Measurements from ENCODE around the gene PDGFD.

Gene PDGFD

GRCh38 chr11:103883856-103884255, 280.1 kb downstream of the PDGFD start:
- DNase-seq (ENCODE audit: low read depth) = no peak

GRCh38 chr11:103883291-103883690, 280.7 kb downstream of the PDGFD start:
- no peak for DNase-seq (ENCODE audit: low read depth)

- no peak for DNase-seq (ENCODE audit: low read depth)
Measured at GRCh38 chr11:103881584-103881983, 282.4 kb downstream of the PDGFD start.

GRCh38 chr11:103880968-103881367, 283.0 kb downstream of the PDGFD start:
- DNase-seq (ENCODE audit: low read depth) = no peak

GRCh38 chr11:103878646-103879045, 285.3 kb downstream of the PDGFD start:
- no peak for DNase-seq (ENCODE audit: low read depth)

- DNase-seq (ENCODE audit: low read depth) = peak; percentile 23
Measured at GRCh38 chr11:103877221-103877620, 286.7 kb downstream of the PDGFD start.

GRCh38 chr11:103875855-103876510, 288.0 kb downstream of the PDGFD start:
- DNase-seq (ENCODE audit: low read depth) = no peak

- DNase-seq (ENCODE audit: low read depth) = peak; percentile 18
Measured at GRCh38 chr11:103872748-103873147, 291.2 kb downstream of the PDGFD start.

GRCh38 chr11:103871923-103872551, 291.9 kb downstream of the PDGFD start:
- no peak for DNase-seq (ENCODE audit: low read depth)

GRCh38 chr11:103870821-103871309, 293.1 kb downstream of the PDGFD start:
- no peak for DNase-seq (ENCODE audit: low read depth)

- DNase-seq (ENCODE audit: low read depth) = no peak
Measured at GRCh38 chr11:103867481-103867880, 296.5 kb downstream of the PDGFD start.

- peak; percentile 72 for DNase-seq (ENCODE audit: low read depth)
Measured at GRCh38 chr11:103863497-103863896, 300.4 kb downstream of the PDGFD start.

- no peak for DNase-seq (ENCODE audit: low read depth)
Measured at GRCh38 chr11:103862802-103863174, 301.2 kb downstream of the PDGFD start.

- no peak for DNase-seq (ENCODE audit: low read depth)
Measured at GRCh38 chr11:103862094-103862801, 301.7 kb downstream of the PDGFD start.
